Inferior parietal cortex (tissue), 1 donor: Measurements from ENCODE around the gene RASL10B.

ENCODE experiments used
- DNase-seq: peaks from one replicate; pipeline ENCODE4 v3.0.0-alpha.2; 2016; ENCODE audit errors: extremely low spot score

Gene RASL10B

DNA sequence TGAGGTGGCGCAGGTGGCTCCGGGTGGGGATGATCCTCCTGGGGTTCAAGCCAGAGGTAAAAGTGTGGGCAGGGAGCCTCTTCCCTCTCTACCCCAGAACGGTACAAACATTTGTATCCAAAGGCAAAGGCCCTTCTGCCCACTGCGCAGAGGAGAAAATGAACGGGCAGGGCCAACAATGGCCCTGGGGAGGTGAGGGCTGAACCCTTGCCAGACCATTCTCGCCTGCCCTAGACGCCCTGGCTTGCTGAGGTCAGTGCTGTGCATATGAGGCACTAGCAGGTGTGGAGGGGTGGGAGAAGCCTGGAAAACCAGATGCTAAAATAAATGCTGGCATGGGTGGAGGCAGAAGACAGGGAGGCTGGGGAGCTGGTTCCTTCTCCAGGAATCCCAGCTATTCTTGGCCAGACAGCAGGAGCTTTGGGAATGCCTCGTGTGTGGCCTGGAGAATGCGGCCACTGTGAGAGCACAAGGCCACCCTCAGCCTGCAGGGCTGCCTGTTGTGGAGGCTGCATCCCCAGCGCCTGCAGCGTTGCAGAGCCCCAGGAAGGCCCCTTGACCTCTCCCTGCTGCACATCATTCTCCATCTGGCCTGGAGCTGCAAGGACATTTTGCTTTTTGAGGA lies 33.8 kb downstream of the RASL10B start:
- DNase-seq, result no peak

DNA sequence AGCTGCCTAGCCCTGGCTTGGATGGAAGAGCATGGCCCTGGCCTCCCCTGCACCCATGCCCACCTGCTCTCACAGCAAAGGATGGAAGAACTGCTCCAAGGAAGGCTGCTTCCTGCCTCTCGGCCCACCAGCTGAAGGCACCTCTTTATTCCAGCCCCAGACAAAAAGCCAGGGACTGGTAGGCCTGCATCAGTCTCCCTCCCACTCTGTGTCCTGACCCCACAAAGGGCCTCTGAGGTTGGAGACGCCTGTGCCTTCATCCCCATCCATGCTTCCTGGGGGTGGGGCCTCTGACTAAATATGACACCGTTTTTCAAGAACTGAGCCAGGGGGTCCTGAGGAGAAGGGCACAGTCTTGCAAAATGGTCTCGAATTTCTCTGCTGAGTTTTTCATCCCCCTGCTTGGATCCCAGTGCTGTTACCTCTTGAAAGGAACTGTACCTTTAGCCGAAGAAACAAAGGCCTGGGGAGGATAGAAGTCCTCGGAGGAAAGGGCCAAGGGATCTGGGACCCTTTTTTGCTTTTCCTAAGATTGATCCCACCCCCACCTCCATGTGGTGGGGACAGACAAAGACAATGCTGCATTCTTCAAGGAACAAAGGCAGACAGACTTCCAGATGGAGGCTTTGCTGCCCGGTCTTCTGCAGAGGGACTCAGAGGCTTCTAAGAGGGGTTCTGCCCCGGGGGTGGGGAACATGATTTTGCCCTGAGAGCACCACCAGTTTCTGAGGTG lies 34.5 kb downstream of the RASL10B start:
- no peak for DNase-seq

DNA sequence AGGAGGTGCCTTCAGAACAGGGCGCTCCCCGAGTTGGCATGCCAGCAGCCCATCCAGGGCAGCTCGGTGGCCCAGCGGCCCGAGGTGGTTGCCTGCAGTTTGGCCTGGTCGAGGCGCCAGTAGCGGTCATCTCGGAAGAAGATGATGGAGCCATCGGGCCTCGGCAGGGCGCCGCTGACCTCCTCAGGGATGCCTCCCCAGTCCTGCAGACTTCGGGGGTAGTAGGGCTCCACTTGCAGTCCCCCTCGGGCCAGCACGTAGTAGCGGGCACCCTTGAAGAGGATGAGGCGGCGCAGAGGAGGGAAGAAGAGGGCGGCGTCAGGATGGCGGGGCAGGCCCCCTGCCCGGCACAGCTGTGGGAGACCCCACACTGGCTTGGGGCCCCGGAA lies 35.0 kb downstream of the RASL10B start:
- DNase-seq, result no peak

DNA sequence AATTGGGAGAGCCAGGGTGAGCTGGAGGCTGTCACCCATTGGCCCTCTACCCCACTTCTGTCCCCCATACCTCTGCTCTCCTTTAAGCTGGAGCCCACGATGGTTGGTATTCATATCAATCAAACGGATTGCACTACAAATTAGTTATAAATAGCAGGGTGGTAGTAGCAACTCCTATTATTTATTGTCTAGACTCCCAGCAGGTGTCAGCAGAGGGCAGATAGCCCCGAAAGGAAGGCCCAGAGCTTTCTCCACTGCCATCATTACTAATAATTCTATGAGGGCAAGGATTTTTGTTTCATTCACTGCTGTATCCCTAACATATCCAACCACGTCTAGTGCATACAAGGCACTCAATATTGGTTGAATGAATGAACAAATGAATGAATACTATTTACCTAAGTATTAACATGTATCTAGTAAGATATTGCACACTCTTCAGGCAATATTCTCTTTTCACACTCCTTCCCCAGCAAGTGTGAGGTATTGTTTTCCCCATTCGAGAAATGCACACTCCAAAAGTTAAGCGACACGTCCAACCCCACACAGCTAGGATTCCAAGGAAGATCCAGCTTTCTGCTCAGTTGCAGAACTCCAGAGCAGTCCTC lies 35.6 kb downstream of the RASL10B start:
- no peak for DNase-seq

DNA sequence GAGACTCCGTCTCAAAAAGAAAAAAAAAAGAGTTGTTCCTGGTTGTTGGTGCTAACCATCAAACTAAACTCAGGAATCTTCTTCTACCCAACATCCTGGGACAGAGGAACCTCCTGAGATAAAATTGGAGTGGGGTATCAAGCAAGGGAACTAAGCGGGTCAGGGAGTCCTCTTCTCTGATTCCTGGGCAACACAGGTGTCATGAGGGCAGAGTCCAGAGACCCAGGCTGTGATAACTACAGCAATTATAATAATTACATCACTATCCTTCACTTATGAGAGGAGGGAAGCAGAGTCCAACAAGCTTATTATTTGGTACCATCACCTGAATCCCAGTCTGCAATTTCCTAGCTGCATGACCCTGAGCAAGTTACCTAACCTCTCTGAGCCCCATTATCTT lies 37.4 kb downstream of the RASL10B start:
- no peak for DNase-seq

DNA sequence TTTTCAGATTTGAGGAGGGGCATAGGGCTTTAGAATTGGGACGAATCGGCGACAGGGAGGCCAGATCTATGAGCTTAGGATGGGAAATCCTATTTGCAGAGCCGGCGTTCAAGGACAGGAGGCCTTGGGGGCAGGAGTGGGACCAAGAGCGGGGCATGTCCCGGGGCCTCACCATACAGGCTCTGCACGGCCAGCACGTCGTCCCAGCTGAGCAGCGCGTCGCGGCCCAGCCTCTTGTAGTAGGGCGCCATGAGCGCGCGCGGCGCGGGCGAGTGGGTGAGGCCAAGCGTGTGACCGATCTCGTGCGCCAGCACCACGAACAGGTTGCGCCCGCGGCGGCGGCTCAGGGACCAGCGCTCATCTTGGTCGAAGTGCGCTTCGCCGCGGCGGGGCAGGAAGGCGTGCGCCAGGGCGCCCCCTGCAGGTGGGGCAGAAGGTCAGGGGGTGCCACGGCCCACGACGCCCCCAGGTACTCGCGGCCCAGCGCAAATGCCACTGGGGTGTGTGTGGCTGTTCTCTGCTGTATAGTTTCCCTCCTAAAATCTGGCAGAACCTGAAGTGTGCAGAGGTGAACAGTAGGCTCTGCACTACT lies 38.6 kb downstream of the RASL10B start:
- DNase-seq, result no peak

DNA sequence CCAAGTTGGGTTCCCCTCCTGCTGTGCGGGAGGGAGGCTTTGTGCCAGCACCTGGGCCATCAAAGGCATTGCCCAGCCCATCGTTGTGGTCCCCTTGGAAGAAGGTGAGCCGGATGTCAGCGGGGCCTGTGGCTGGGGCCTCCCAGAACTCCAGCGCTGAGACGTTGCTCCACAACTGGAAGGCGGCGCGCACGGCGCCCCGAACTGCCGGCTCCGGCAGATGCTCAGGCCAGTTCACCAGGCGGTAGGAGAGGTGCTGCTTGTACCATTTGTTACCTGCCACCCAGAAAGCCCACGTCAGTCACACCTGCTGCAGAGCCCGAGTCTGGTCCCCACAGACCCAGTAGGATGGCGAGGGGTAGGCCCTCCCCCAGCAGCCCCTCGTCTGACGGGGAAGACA lies 41.7 kb downstream of the RASL10B start:
- no peak for DNase-seq

DNA sequence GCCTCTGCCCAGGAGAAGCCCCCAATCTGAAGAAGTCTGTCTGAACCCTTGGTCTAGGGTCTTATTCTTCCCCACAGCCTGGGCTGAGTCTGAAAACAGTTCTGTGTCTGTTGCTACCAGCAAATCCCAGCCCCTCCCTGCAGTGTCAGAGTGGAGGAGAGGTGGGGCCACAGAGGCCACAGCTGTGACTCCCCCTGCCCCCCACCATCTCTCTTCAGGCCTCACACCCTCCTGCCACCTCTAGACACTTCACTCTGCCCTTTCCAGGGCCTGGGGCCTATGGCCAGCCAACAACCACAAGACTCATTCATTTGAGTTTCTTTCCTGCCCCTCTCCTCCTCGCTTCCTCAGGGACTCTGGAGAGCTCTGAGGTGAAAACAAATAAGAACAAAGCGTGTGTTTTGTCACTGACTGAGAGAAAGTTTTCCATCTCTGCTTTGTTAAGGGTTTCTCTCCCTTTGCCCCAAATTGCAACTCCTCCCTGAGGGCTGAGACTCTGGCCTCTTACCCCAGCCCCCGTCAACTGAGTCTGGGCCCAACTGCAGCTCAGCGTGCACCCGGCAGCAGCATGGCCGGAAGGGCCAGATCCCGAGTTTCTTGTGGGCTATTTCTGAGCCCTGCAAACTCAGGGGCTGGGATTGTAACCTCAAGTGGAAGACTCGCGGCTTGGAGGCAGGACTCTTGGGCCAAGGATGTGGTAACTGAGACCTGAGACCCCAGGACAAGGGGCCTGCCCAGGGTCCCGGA lies 42.4 kb downstream of the RASL10B start:
- no peak for DNase-seq

DNA sequence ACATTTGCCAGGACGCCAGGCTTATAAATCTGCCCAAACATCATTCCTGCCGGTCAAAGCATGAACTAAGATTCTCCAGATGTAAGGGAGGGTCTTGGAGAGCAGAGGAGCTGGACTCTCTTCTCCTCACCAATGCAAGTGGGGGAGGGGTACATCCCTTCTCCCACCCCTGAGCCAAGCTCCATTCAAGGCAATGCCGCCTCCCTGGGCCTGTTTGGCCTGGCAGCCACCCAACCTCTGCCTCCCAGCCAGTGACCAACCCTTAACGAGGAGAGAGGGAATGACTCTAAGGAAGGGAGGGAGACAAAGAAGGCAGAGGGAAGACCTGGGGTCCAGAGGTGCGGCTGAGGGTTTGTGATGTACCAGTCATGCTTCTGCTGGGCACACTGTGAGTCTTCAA lies 43.1 kb downstream of the RASL10B start:
- no peak for DNase-seq

DNA sequence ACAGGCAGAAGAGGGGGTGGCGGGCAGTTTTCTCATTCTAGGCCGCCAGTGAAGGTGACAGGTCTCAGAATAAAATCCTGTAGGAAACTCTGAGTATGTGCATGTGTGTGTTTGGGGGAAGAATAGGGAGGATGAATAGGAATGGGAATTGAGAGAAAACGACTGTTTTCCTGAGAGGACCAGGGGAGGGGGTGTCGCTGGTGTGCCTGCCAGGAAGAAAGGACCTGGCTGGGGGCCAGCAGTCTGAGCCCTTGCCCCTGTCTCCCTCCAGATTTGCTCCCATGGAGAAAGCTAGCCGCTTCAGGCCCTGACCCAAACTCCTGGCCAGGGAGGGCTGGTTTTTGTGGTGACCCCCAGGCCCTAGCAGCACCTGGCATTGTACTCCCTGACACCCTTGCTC lies 43.6 kb downstream of the RASL10B start:
- no peak for DNase-seq

DNA sequence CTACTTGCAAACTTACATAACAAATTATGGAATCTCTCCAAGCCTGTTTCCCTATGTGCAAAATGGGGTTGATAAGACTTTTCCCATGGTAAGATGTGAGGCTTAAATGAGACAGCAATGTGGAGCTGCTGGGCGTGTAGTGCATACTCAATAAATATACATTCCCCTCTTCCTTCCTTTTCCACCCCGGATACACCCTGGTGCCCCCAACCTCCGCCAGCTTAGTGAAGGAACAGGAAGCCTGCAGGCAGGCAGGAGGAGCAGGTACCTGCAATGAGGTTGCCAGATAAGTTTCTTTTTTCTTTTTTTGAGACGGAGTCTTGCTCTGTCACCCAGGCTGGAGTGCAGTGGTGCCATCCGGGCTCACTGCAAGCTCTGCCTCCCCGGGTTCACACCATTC lies 44.1 kb downstream of the RASL10B start:
- DNase-seq, result no peak

DNA sequence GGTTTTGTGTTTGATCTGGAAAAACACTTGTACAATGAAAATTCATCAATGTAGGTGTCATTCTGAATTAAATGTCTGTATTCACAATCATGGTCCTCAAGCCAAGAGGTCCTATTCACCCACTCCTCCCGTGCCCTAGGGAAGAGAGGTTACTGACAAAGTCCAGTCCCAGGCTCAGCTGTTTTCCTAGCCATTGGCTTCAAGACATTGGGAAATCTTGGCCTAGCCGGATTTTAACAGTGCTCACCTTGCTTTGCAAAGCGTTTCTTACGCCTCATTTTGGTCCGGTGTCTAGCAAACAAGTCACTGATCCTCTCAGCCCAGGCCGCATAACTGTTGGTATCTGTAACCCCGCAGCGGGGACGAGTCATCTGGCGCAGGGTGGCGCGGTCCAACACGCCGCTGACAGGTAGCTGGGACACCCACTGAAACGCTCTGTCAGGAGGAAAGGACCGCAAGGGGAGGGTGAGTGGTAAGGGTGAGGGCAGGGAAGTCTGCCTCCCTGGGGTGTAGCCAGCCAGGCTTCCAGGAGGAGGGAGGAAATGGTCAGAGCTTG lies 47.3 kb downstream of the RASL10B start:
- no peak for DNase-seq

DNA sequence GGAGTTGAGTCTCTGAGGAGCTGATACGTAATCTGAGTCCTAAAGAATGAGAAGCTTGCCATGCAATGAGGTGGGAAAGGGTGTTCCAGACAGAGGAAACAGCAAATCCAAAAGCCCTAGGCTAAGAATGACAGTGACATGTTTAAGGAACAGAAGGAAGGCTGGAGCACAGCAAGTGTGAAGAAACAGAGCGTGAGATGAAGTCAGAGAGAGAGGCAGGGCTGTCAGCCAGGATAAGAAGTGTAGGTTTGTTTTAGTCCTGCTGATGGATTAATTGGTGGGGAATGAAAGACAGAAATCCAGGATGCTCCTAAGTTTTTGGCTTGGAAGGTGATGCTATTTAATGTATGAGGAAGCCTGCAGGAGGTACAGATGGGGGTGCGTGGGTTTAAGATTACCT lies 49.5 kb downstream of the RASL10B start:
- DNase-seq, result no peak

DNA sequence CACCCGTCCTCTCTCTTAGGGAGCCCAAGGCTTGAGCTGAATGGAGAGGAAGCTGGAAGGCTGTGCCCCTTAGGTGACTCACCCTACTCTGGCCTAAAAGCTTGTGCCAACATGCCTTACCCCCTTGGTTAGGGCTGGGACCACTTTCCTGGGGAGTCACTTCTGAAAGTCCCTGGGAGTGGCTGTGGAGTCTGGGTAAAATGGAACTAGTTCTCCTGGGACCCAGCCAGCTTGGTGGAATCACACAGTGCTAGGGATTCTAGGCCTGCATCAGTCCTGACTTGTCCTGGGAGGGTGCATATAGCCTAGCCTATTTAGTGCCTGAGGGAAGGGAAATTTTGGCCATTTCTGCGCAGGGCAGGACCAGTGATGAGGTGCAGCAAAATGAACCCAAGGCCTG lies 53.5 kb downstream of the RASL10B start:
- no peak for DNase-seq

DNA sequence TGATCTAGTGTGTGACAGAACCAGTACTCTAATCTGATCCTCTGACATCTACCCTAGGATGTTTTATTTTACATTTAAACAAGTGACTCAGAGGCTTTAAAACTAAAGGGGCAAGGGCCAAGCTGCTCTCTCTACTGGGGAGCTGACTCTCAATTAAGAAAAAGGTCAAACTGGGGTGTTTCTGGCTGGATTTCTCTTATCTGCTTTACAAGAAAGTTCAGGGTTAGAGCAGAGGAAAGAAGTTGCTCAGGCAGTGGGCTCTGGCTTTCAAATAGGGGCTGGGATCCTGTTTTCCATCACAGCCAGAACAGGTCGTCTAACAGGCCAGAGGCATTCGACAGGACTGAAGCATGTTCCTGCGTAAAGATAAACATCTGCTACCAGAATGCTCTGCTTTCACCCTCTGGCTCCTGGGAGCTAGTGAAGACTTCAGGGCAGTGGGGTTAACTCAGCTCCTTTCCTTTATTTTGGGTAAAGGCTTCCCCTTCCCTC lies 55.5 kb downstream of the RASL10B start:
- no peak for DNase-seq

DNA sequence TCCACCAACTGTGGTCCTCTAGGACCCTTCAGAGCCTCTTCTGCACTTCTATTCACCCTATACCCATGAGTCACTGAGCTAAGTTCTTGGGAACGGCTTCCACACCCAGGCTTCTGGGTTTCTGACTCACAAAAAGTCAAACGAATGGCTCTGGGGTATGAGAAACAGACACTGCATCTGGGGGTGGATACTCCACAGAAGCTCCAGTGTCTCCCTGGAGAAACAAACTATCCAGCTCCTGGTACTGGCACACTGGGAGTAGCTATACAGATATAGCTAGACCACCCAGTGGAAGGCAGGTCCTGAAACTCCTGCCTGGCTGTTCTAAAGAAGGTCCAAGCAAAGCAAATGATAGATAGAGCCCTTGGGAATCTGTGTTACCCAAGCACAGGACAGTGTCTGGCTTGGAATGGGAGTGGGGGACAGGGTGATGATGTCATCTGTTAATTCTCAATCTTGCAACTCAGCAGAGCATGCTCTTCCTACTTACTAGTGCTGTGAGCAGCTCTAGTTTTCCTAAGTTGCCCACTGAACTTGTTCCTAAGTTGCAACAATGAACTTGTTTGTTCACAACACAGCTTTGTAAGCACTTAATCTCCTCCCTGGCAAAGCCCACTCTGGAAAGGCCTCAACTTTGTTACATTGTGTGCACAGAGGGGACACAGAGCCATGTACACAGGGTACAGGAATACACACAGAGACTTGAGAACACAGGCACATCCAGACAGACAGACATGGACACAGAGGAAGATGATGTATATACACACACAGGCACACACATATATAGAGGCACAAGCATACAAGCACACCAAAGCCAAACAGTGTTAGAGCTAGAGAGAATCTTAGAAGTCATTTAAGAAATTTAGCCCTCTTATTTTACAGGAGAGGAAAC lies 57.3 kb downstream of the RASL10B start:
- no peak for DNase-seq

DNA sequence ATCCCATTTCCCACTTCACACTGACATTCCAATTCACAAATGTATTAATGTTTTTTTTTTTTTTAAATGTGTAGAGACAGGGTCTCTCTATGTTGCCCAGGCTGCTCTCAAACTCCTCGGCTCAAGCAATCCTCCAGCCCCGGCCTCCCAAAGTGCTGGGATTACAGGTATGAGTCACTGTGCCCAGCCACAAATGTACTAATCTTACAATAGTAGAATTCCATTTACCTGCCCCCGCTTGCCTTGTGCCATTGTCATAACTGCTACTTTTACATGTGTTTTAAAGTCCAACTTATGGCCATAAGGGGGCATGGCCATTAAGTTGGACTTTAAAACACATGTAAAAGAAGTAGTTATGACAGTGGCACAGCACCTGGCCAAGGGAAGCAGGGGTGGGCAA lies 59.4 kb downstream of the RASL10B start:
- DNase-seq, result no peak

DNA sequence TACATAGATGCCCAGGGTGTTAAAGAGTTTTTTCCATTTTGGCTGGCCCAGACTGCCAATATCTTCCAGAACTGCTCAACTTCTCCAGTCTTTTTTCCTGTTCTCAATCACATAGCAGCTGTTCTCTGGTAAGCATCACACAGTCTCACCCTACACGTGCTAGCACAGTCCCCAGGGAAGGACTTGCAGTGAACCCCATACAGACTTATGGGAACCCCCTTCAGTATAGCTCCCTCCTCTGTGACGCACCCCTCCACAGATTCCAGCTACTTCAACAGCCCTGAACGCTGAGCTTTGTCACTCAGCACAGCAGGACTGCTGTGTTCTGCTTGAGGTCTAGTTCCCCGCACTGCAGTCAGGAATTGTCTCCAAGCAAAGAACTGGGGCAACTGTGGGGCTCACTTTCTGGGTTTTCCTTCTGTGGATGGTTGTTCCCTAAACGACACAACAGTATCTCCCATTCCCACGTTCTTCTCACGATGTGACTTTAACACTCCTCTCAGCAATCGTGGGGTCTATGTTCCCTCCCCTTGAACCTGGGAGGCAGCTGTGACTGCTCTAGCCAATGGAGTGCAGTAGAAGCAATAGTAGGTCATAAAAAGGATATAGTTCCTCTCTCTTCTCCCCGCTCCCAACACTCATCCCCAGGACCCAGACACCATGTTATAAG lies 60.4 kb downstream of the RASL10B start:
- no peak for DNase-seq
